ENCODE results near the gene MRAS.
"Not testable (repeated sequence)": the region's sequence is repeated elsewhere in the genome, so short reads cannot be mapped to it uniquely, and the experiment has no call there.

The MRAS gene

DNA sequence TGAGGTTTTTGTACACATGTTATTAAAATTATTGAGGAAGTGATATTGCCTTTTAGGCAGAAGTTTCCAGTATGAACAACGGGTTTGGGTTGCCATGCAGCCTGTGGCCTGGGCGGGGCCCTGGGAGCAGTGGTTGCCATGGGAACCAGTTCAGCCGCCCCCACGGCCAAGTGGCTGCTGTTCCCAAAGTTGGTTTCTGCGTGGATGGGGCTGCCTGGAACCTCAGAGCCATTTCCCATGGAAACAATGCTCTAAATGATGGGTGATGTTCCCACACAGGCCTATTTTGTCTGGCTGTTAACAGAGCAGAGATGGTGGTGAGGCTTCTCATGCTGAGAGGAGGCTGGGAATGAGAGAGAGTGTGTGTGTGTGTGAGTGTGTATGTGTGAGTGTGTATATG is 19.5 kb downstream of the MRAS start:
- DNase-seq, result no peak

DNA sequence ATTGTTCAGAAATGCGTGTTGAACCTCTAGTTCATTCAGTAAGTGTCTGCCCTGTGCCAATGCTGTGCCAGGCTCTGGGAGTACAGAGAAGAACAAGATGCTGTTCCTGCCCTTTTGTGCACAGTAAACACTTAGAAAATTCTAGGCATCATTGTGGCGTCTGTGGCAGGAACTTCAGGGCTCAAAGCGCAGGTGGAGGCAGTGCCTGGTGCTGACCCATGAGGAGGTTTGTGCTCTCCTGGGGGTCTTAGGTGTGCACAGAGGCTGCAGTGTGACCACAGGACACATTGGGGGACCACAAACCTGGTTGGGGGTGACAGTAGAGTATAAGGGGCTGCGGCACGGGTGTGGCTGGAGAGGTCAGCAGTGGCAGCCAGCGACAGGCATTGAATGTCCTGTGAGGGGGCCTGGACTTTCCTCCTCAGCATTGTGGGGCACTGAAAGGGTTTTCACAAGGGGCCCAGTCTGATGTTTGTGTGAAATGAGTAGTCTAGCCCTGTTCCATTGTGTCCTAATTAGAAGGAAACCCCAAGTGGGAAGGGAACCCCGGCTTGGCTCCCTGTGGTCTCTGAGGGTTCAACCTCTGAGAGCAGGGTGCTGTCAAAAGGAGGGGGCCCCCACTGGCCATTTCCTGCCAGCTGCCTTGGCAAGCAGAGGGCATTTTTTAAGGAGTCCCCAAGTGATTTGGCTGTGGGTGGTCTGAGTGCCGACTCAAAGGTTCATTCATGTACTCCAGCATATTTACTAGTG is 20.9 kb downstream of the MRAS start:
- DNase-seq, result no peak

DNA sequence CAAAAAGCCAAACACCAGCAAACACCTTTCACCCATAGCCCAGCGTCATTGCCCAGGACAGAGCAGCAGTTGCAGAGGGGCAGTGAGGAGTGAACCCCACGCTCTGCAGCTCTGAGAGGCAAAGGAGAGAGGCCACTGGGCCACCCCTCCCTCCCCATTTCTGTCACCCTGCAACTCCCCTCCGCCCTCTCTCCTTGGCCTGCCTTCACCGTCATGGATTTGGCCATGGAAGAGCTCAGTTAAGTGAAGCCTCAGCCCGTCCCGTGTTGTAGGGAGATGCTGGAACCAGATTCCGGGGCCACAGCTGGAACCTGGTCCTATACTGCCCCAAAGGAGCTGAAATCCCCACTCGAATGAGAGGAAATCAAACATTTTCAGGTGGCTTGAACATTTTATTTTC is 21.9 kb downstream of the MRAS start:
- DNase-seq, result no peak

DNA sequence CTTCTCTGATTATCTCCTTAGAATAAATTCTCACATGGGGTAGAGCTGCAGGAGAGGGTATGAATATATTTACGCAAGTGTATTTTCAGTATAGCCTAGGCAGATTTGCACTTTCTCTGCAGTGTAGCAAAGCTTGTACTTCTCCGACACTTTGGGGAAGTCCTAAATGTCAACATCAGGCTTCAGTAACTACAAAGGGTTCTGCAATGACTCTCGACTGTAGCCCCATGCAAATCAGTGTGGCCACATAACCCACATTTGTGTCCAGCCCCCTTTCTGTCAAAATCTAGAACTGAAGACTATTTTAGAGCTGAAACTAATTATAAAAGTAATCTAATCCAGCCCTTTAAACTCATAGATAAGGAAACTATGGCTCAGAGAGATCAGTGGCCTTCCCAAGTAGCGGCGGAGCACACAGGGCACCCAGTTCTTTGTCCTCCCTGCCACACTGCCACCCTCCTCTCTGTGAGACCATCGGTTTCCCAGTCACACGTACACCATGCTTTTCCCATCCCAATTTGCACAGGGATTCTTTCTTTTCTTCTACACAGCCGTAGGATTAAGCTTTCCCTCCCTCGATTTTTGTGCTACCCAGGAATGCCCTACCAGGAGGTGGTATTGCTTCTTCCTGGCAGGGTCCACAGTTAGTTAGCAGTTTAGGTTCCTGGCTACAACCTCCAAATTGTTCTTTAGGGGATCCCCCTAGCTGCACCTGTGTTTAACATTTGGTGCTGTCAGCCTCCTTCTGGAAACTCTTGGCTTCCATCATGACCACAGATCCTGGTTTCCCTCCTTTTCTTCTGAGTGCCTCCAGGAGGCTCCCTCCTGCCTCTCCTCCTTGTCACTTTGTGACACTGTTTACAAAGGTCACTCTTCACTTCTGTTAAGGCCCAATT is 22.9 kb downstream of the MRAS start:
- no peak for DNase-seq

DNA sequence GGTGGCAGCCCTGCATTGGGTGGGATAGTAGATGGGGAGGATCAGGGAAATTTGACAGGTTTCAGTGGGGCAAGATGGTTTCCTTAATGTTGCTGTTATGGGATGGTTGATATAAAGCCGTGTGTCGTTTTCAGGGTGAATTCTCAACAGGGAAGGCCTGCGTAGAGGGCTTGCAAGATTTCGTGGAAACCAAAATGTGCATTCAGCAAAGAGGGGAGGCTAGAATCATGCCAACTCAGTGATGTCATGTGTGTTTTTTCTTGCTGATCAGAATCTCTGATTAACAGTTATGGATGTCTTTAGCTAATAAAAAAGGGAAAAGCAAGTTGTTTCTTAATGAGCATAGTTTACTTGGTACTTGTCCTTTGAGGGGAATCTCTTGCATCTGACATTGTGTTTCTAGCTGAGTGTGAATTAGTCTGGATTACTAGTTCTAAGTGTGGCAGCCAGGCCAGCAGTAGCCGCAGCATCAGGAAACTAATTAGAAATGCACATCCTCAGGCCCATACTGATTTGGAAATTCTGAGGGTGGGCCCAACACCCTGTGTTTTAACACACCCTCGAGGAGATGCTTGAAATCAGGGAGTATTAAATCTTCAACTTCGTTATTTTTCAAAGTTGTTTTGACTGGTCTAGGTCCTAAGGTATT is 24.8 kb downstream of the MRAS start:
- DNase-seq, result no peak

DNA sequence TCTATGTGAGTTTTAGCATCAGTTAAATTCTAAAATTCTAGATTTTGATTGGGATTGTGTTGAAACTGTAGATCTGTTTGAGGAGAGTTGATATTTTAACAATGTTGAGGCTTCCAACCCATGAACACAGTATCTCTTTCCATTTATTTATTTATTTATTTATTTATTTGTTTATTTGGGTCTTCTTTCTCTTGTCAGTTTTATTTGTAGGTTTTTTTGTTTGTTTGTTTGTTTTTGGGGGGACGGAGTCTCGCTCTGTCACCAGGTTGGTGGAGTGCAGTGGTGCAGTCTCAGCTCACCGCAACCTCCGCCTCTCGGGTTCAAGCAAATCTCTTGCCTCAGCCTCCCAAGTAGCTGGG is 25.3 kb downstream of the MRAS start:
- no peak for DNase-seq

DNA sequence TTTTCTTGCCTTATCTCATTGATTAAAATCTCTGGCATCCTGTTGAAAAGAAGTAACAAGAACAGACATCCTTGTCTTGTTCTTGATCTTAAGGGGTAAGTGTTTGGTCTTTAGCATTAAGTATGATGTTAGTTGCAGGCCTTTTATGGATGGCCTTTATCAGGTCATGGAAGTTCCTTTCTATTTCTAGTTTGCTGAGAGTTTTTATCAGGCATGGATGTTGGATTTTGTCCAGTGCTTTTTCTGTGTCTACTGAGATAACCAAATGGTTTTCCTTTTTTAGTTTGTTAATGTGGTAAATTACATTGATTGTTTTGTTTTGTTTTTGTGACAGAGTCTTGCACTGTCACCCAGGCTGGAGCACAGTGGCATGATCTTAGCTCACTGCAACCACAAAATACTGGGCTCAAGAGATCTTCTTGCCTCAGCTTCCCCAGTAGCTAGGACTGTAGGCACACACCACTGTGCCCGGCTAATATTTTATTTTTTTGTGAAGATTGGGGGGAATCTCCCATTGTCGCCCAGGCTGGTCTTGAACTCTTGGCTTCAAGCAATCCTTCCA is 26.3 kb downstream of the MRAS start:
- DNase-seq, result no peak

DNA sequence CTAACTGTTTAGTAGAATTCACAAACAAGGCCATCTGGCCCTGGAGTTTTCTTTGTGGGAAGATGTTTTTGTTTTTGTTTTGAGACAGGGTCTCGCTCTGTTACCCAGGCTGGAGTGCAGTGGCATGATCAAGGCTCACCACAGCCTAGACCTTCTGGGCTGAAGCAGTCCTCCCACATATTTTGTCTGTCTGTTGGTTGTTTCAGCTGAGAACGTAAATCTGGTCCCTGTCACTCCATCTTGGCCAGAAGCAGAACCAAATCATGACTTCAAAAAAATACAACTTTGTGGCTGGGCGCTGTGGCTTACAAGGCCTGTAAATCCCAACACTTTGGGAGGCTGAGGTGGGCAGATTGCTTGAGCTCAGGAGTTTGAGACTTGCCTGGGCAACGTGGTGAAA is 27.1 kb downstream of the MRAS start:
- DNase-seq, result no peak

DNA sequence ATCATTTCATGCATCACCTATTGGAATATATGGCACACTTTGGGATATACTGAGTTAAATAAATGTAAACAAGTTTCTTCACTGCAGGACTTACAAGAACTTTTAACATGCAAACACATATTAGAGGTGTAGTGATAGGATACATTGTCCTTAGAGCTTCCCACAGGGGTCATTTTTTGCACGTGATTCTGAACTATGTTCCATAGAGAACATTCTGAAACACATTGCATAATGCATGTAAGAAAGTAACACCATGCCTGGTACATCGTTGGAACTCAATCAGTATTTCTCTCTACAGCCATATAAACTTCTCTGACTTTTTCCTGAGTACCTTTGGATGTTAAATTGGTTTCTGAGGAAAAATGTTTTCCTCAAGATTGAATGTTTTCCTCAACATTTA is 28.3 kb downstream of the MRAS start:
- DNase-seq, result no peak

DNA sequence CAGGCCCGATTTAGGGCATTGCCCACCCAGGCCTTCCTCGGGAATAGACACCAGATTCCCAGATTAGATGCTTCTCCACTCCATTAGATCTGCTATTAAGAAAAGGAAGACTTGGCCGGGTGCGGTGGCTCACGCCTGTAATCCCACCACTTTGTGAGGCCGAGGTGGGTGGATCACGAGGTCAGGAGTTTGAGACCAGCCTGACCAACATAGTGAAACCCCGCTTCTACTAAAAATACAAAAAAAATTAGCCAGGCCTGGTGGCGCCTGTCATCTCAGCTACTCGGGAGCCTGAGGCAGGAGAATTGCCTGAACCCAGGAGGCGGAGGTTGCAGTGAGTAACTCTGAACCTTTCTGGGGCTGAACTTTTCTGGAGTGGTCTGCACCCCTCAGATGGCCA is 28.8 kb downstream of the MRAS start:
- DNase-seq, result not testable (repeated sequence)

DNA sequence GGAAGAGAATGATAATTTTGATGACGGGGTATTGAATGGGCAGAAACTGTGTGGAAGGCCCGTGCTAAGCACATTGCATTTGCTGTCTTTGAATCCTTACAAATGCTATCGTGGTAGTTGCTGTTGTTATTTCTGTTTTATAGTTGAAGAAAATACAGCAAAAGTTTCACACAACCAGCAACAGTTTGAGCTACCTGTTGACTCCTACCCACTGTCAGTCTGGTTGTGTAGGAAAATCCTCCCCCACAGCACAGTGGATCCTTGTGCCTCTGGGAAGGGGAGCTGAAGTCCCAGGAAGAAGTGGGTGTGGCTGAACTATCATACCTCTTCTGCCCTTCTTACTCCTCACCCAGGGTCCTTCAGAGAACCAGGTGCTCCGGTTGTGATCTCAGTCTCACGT is 29.4 kb downstream of the MRAS start:
- DNase-seq, result no peak

DNA sequence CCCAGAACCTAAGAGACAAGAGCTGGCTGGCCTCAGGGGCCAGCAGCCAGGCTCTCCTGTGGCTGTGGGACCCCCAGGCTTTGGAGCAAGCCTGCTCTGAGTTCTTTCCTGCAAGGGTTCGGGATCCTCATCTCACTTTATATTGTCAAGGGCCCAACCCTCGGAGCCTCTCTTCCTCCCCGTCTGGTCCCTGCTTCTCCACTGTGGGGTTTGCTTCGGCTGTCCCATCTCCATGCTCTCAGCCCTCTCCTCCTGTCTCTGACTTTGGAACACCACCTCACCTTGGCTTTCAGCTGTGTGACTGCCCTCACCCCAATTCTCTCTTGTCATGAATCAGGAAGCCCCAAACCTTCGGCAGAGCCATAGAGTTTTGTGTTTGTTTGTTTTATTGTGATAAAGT is 30.0 kb downstream of the MRAS start:
- no peak for DNase-seq

DNA sequence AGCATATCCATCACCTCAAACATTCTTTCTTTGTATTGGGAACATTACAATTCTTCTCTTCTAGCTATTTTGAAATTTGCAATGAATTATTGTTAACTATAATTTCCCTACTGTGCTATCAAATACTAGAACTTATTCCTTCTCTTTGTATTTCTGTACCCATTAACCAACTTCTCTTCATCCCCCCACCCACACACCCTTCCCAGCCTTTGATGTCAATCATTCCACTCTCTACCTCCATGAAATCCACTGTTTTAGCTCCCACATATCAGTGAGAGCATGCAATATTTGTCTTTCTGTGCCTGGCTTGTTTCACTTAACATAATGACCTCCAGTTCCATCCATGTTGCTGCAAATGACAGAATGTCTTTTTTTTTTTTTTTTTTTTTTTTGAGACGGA is 30.6 kb downstream of the MRAS start:
- DNase-seq, result no peak

DNA sequence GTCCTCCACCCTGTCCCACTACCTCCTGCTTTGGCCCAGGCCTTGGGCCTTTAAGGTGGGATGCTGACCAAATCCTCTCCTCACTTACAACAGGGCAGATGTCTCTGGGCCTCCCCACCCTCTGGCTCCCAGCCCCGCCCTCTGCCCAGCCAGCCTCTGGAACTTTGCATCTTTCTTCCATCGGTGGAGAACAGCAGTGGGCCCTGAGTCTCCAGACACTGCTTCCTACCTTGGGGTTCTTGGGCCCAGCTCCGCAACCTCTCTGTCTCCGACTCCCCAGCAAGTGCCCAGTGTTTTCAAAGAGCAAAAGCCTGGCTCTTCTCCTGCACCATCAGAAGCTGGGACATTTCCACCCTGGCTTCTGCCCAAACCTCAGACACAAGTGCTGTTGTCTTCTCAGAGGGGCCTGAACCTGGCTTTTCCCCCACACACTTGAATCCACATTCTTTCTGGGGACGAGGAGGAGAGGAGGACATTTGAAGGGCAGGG is 33.1 kb downstream of the MRAS start:
- no peak for DNase-seq

DNA sequence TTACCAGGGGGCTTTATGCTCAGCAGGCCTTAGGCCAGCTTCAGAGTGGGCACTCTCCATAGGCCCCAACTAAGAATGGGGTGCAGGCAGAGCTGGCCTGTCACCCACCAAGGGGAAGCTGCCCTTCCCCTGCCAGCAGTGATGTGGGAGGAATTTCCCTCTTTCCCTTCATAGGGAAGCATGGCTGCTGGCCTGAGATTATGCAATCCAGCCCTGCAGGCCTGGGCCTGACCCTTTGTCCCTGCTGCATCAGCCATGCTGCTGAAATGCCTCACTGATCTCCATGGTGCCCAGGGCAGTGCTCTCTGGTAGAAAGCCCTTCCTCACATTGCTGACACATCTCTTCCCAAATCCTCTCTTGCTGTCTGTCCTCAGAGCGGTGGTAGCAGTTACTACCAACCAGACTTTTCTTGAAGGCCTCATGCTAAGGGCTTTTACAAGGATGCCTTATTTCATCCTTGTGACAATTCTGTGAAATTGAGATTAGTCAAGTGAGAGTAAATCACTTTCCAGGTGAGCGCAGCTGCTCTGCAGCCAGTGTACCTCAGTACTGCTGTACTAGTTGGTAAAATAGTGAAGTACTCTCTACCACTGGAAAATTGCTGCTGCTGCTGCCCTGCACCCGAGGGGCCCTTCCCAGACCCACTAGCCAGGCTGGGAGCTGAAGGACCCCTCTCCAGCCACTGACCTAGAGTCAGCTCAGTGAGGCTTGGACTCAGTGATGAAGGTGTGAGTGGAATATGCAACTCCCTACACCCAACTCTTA is 33.8 kb downstream of the MRAS start:
- DNase-seq, result no peak

DNA sequence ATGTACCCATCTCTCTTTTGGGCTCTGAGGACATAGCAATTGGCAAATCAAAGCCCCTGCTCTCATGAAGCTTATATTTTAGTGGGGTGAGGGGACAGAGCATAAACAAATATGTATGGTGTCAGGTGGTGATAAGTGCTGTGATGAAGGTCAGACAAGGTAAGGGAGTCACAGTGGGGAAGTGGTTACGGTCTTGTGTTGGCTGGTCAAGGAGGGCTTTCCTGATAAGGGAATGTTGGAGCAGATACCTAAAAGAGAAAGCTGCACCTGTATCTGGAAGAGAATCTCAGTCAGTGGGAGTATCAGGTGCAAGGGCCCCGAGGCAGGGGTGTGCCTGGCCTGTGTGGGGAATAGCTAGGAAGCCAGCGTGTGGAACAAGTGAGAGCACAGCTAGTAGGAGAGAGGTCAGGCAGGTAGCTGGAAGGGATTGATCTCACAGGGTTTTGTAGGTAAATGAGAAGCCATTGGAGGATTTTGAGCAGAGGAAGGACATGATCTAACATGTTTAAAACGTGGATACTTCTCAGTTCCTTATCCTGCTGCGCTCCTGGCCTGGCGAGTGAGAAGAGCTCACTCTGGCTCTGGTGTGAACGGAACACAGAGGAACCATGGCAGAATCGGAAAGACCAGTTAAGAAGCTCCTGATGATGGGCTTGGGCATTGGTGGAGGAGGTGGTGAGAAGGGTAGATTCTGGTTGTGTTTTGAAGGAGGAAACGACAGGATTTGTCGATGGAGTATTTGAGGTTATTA is 35.5 kb downstream of the MRAS start:
- no peak for DNase-seq

DNA sequence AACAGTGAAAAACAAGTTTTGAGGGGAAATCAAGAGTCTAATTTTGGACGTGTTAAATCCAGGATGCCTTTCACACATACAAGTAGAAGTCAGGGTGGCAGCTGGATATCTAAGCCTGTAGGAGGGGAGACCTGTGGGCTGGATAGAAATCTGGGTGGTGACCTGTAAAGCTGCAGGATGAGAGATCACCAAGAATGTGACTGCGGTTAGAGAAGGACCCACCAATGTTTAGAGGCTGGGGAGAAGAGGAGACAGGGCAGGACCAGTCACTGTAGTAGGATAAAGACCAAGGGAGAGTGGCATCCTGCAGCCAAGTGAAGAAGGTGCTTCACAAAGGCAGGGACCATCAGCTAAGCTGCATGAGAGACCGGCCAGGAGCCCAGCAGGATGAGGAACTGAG is 36.2 kb downstream of the MRAS start:
- DNase-seq, result no peak

DNA sequence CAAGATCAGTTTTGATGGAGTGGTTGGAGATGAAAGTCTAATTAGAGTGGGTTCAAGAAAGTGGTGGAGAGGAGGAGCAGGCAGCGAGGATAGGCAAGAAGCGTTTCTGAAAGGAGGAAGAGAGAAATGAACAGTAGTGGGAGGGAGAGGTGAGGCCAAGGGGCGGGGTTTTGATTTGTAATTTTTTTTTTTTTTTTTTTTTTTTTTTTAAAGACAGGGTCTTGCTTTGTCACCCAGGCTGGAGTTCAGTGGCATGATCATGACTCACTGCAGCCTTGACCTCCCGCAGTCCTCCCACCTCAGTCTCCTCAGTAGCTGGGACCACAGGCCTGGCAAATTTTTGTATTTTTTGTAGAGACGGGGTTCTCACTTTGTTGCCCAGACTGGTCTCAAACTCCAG is 36.6 kb downstream of the MRAS start:
- DNase-seq, result no peak

DNA sequence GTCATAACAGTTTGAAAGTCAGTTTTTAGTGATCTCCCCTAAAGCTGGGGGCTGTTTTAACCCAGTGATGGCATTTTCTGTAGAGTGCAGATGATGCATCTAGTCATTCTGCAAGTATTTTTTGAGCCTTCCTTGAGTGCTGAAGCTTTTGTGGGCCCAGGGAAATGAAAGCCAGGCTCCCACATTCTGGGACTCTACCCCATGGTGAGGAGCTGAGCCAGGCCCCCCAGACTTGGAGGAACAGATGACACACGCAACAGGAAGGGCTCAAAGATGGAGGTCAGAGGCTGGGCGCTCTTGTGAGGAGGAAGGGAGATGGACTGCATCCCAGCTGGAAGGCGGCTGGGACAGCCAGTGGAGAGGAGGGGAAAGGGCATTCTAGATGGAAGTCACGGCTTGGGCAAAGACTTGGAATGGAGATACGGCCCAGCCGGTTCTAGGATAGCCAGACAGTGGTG is 40.8 kb downstream of the MRAS start:
- no peak for DNase-seq

DNA sequence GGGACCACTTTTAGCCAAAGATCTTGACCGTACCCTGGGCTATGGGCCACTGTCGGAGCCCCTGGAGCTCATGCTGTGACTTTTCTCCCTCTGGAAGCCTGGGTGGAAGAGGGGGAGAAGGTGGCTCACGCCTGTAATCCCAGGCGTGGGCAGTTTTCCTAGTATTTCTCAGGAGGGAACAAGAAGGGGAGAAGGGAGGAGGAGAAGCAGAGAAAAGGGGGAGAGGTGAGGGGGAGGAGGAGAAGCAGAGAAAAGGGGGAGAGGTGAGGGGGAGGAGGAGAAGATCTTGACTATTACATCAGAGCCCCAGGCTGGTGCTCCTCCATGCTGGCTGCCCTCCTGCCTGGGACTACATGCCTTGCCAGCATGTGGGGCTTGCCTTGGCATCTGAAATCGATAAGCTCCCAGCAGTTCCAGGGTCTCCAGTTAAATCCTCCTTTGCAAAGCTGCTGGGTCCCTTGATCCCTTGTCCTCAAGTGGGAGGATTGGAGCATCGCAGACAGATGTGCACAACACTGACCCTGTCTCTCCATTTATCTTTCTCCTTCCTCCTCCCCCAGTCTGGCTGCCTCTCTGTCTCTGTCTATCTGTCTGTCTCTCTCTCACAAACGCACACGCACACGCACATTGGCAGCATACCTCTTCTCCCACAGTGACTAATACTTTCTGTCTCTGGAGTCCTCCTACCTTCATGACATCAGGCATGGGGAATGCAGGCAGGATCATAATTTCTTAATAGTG is 41.6 kb downstream of the MRAS start:
- no peak for DNase-seq

DNA sequence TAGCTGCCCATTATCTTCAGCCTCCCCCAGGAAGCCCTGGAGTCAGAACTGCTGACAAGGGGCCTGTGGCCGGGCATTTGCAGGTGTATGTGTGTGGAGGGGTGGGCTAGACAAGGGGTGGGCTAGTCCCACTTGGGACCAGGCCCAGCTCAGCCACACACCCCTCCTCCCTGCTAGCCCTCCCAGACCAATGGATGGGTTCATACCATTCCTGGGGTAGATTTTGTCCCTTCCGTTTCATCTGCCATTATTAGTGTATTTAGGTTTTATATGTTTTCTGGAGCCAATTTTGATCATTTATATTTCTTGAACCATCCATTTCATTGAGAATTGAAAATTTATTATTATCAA is 42.2 kb downstream of the MRAS start:
- DNase-seq, result no peak

All from activated CD4-positive, CD25-positive, alpha-beta regulatory T cell treated with anti-CD3 and anti-CD28 coated beads, Interleukin-2, amount 50 U/mL, for 72 hours (primary cell).